CD4-positive, alpha-beta memory T cell (primary cell): ENCODE data around the gene PRRC1. TPM values are rescaled to one million over a fixed set of nuclear protein-coding genes. Genes with fewer than 3 reads are reported as not detected.

Source experiments
- CTCF ChIA-PET: fragments of 350-600 bp; sonication (Branson Sonifier 250); formaldehyde crosslinking; loops from one replicate; lab custom pipeline; 2021; ENCODE audit warnings: inconsistent platforms; ENCODE audit not compliant: partially characterized antibody; lab: Charles Lee
- POLR2A ChIA-PET: fragments of 350-600 bp; sonication (Branson Sonifier 250); formaldehyde crosslinking; loops from one replicate; lab custom pipeline; 2021; ENCODE audit not compliant: partially characterized antibody; lab: Charles Lee
- DNase-seq, 5 donors: peaks; one replicate each; pipeline versions ENCODE4 v3.0.0 to v3.0.0-alpha.2; 2020 to 2022; ENCODE audit warnings: mixed read lengths in 1 of 5
- H3K27ac ChIP-seq: one replicate; pipeline ENCODE4 v1.7.0; 2013; ENCODE audit warnings: low read depth, low read length
- H3K27me3 ChIP-seq: 2 replicates; pipeline ENCODE4 v1.7.0; 2013; ENCODE audit warnings: mild to moderate bottlenecking, low read length, moderate library complexity; ENCODE audit not compliant: insufficient read depth
- H3K36me3 ChIP-seq: 2 replicates; pipeline ENCODE4 v1.7.0; 2013; ENCODE audit warnings: mild to moderate bottlenecking, low read length, moderate library complexity; ENCODE audit not compliant: insufficient read depth
- H3K4me1 ChIP-seq: 2 replicates; pipeline ENCODE4 v1.7.0; 2013; ENCODE audit warnings: mild to moderate bottlenecking, low read length, moderate library complexity; ENCODE audit not compliant: insufficient read depth
- H3K4me3 ChIP-seq, 2 donors: one replicate each; pipeline ENCODE4 v1.7.0; 2013; ENCODE audit warnings: low read length in 2 of 2, mild to moderate bottlenecking in 1 of 2
- H3K9me3 ChIP-seq, 2 donors: one replicate each; pipeline ENCODE4 v1.7.0; 2013; ENCODE audit warnings: low read length in 2 of 2, control low read depth in 1 of 2; ENCODE audit not compliant: control insufficient read depth in 1 of 2
- H3K27ac Mint-ChIP-seq, 7 donors: one replicate each; pipeline ENCODE4 v1.8.0; 2020 to 2021; ENCODE audit warnings: mixed read lengths in 7 of 7, mild to moderate bottlenecking in 6 of 7, inconsistent platforms in 3 of 7, moderate library complexity in 3 of 7
- H3K27me3 Mint-ChIP-seq, 2 donors: one replicate each; pipeline ENCODE4 v1.8.0; 2020 to 2021; ENCODE audit warnings: mixed read lengths in 2 of 2
- H3K36me3 Mint-ChIP-seq, 2 donors: one replicate each; pipeline ENCODE4 v1.8.0; 2020 to 2021; ENCODE audit warnings: mixed read lengths in 2 of 2, inconsistent platforms in 1 of 2, mild to moderate bottlenecking in 1 of 2
- H3K4me1 Mint-ChIP-seq, 4 donors: one replicate each; pipeline ENCODE4 v1.8.0; 2020 to 2021; ENCODE audit warnings: mixed read lengths in 4 of 4, mild to moderate bottlenecking in 1 of 4
- H3K4me3 Mint-ChIP-seq, 8 donors: one replicate each; pipeline ENCODE4 v1.8.0; 2020 to 2021; ENCODE audit warnings: mixed read lengths in 8 of 8, mild to moderate bottlenecking in 7 of 8, moderate library complexity in 6 of 8, inconsistent platforms in 3 of 8
- H3K9me3 Mint-ChIP-seq, 8 donors: one replicate each; pipeline ENCODE4 v1.8.0; 2020 to 2021; ENCODE audit warnings: mixed read lengths in 8 of 8, mild to moderate bottlenecking in 5 of 8, inconsistent platforms in 3 of 8, moderate library complexity in 1 of 8
- intact Hi-C: fragments of 100-400 bp; cut with micrococcal nuclease; formaldehyde crosslinking; loops from one replicate; pipeline ENCODE4 v1.15.1; 2023
- polyA plus RNA-seq, 2 donors: library from polyadenylated mRNA; unstranded; fragments of 300-500 nt; fragmentation: Illumina TruSeq; gene quantifications; one replicate each; pipeline ENCODE4 v1.2.3, GENCODE V29; 2021
- total RNA-seq, 2 experiments: library from RNA; stranded (reverse); gene quantifications; one replicate each; pipeline ENCODE4 v1.2.3, GENCODE V29; 2021

Gene PRRC1
- total and polyA plus RNA-seq, 4 experiments from 2014 or later, result 38.7 to 59.9 (median 50.0) TPM

DNA sequence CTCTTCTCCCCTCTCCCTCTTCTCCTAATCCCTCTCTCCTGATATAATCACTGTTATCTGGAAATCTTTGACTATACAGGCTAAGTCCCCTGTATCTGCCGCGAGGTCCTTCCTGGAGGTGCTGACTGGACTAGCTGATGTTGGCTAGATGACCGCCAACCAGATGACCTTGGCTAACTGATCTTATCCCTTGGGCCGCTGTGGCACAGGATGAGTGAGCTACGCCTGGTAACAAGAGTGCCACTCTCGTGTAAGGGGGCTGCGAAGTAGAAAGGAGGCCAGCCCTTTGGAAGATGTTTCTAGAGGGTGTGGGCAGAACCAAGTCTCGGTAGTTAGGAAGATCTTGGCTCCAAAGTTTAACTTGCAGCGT, 345 bp upstream of the PRRC1 start:
- H3K4me1 ChIP-seq, result peaks cover 23% of the 10 kb centered on the region
- peak overlapping the region; percentile 27 to 53 for H3K4me3 ChIP-seq
- H3K36me3 ChIP-seq, result no peaks in the 10 kb centered on the region
- peaks cover 6% of the 10 kb centered on the region for H3K27me3 ChIP-seq
- ChIA-PET POLR2A (interaction anchor here (2.9 kb wide), 1 partner anchor 10 kb away, joined by 6 read pairs; no protein-coding TSS in a partner anchor), CTCF (interaction anchor here (1.0 to 1.5 kb wide), 3 partner anchors 11 to 739 kb away, joined by 3 to 5 read pairs (median 4); no protein-coding TSS in a partner anchor)
- peaks cover 26 to 45% (median 34%) of the 10 kb centered on the region in 4 donors for H3K4me1 Mint-ChIP-seq
- peak overlapping the region; percentile 82 to 91 (median 89) for H3K4me3 Mint-ChIP-seq
- no peak for DNase-seq
- peaks cover 0 to 11% (median 8%) of the 10 kb centered on the region in 8 donors for H3K9me3 Mint-ChIP-seq
- no peaks in the 10 kb centered on the region for H3K9me3 ChIP-seq
- H3K27me3 Mint-ChIP-seq, result peaks cover 6 to 7% of the 10 kb centered on the region in 2 donors
- intact Hi-C loops, result loop anchor here (1.0 to 10.0 kb wide), 4 partner anchors 488 to 1575 kb away; partner anchors contain the start of genes GRAMD2B, ISOC1 and LMNB1
- H3K27ac Mint-ChIP-seq, result peak overlapping the region in 6 of 7 donors; percentile 70 to 93 (median 88)
- peaks cover 24% of the 10 kb centered on the region in 2 donors for H3K36me3 Mint-ChIP-seq
- no peak overlapping the region for H3K27ac ChIP-seq

DNA sequence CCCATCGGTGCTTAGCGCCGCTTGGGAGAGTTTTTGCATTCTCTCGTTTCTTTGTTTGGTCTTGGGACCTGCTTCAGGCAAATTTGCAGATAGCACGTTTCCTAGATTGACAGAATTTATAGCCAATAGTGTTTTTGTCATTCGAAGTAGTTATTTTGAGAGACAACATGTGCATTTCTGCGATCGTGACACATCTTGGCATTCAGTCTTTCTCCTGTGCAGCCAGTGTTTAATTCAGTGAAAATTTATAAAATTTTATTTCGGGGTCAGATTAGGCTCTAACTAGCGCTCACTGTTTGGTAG, 830 bp downstream of the PRRC1 start:
- peak overlapping the region; percentile 87 for H3K27ac ChIP-seq
- ChIA-PET POLR2A (interaction anchor here (0.6 to 2.9 kb wide), 10 partner anchors 10 to 1577 kb away, joined by 3 to 6 read pairs (median 4); no protein-coding TSS in a partner anchor), CTCF (no interaction called here)
- Mint-ChIP-seq H3K27ac (peak overlapping the region; percentile 64 to 90 (median 86)), H3K36me3 (peaks cover 29 to 31% of the 10 kb centered on the region in 2 donors), H3K27me3 (peaks cover 3% of the 10 kb centered on the region in 2 donors), H3K9me3 (peaks cover 0 to 11% (median 8%) of the 10 kb centered on the region in 8 donors), H3K4me3 (peak overlapping the region; percentile 87 to 93 (median 90)), H3K4me1 (peaks cover 26 to 45% (median 34%) of the 10 kb centered on the region in 4 donors)
- H3K4me1 ChIP-seq, result peaks cover 25% of the 10 kb centered on the region
- H3K9me3 ChIP-seq, result no peaks in the 10 kb centered on the region
- peaks cover 2% of the 10 kb centered on the region for H3K36me3 ChIP-seq
- peak in 4 of 5 donors; percentile 46 to 50 (median 48) for DNase-seq
- no peaks in the 10 kb centered on the region for H3K27me3 ChIP-seq
- peak overlapping the region; percentile 79 to 97 for H3K4me3 ChIP-seq
- intact Hi-C loops, result loop anchor here (2.0 to 10.0 kb wide), 3 partner anchors 565 to 1574 kb away; partner anchors contain the start of genes GRAMD2B, ISOC1 and SLC12A2

DNA sequence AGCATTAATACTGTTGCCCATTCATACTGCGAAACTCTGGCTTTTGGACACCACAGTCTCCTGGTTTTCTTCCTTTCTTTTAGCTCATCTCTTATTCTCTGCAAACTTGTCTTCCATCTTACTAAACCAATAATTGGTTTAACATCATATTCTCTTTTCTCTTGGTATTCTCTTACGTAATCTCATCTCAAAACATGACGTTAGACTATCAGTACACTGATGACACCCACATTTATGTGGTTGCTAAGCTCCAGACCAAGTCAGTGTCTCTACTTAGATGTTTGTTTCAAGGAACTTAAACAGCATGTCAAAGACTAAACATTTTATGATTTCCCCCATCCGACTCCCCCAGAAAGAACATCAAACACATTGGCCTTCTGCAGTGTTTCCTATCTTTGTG, 2.1 kb downstream of the PRRC1 start:
- Mint-ChIP-seq H3K4me3 (peak overlapping the region; percentile 7 to 91 (median 58)), H3K27ac (peak overlapping the region in 3 of 7 donors; percentile 6 to 75 (median 48)), H3K4me1 (peaks cover 28 to 48% (median 36%) of the 10 kb centered on the region in 4 donors), H3K36me3 (peaks cover 41 to 42% of the 10 kb centered on the region in 2 donors), H3K9me3 (peaks cover 0 to 11% (median 8%) of the 10 kb centered on the region in 8 donors), H3K27me3 (peaks cover 0 to 3% of the 10 kb centered on the region in 2 donors)
- CTCF ChIA-PET, result interaction anchor here (1.1 kb wide), 1 partner anchor 18 kb away, joined by 3 read pairs; no protein-coding TSS in a partner anchor
- POLR2A ChIA-PET, result interaction anchor here (2.9 kb wide), 1 partner anchor 13 kb away, joined by 6 read pairs; no protein-coding TSS in a partner anchor
- Histone ChIP-seq H3K4me1 (peaks cover 25% of the 10 kb centered on the region), H3K27ac (no peak overlapping the region), H3K4me3 (no peak overlapping the region), H3K36me3 (peaks cover 8% of the 10 kb centered on the region), H3K9me3 (no peaks in the 10 kb centered on the region), H3K27me3 (no peaks in the 10 kb centered on the region)
- intact Hi-C loops, result loop anchor here (2.0 to 10.0 kb wide), 3 partner anchors 563 to 1573 kb away; partner anchors contain the start of genes GRAMD2B, ISOC1 and SLC12A2
- DNase-seq, result no peak

DNA sequence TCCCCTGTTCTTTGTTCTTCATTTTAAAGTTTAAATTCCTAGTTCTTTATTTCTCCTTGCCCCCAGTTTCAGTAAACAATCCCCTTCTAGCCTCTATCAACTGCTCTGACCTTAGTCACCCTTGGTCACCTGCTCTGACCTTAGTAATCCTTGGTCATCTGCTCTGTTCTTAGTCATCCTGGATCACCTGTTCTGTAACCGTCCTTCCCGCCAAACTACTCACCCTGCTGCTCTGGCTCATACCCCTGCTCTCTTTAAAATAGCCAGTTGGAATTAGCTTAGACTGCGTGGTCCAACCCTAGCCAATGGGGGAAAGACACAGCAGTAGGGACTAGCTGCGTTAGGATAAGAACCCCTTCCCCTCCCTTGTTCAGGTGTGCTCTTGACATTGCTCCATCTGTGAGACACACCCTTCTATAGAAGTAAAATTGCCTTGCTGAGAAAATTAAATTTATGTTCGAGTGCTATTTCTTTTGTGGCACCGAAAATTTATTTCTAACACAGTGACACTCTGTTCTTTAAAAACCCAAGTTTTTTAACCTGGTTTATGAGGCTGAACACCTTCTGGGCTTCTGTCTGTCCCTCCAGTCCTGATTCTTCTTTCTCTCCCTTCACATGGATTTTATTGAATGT, 3.8 kb downstream of the PRRC1 start:
- peaks cover 29 to 53% (median 38%) of the 10 kb centered on the region in 4 donors for H3K4me1 Mint-ChIP-seq
- H3K36me3 Mint-ChIP-seq, result peaks cover 55 to 56% of the 10 kb centered on the region in 2 donors
- peaks cover 0 to 11% (median 8%) of the 10 kb centered on the region in 8 donors for H3K9me3 Mint-ChIP-seq
- H3K27ac Mint-ChIP-seq, result peak overlapping the region in 1 of 7 donors; percentile 78
- ChIA-PET POLR2A (no interaction called here), CTCF (no interaction called here)
- no peak overlapping the region for H3K4me3 ChIP-seq
- no peak overlapping the region for H3K27ac ChIP-seq
- no peaks in the 10 kb centered on the region for H3K27me3 Mint-ChIP-seq
- no peaks in the 10 kb centered on the region for H3K27me3 ChIP-seq
- no peaks in the 10 kb centered on the region for H3K9me3 ChIP-seq
- H3K36me3 ChIP-seq, result peaks cover 18% of the 10 kb centered on the region
- peak overlapping the region in 4 of 8 donors; percentile 9 to 37 (median 28) for H3K4me3 Mint-ChIP-seq
- peaks cover 25% of the 10 kb centered on the region for H3K4me1 ChIP-seq
- intact Hi-C loops, result no loop called here
- no peak for DNase-seq

DNA sequence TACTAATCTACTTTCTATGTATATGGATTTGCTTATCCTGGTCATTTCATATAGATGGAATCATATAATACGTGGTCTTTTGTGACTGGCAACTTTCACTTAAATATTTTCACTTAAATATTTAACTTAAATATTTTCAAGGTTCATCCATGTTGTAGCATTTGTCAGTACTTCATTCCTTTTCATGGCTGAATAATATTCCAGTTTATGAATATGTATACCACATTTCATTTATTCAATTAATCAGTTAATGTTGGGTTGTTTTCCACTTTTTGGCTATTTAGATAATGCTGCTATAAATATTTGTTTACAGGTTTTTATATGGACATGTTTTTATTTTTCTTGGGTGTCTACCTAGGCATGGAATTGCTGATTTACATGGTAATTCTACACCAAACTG, 7.7 kb downstream of the PRRC1 start:
- intact Hi-C loops, result no loop called here
- H3K27ac Mint-ChIP-seq, result no peak overlapping the region
- H3K4me3 ChIP-seq, result no peak overlapping the region
- no peaks in the 10 kb centered on the region for H3K9me3 ChIP-seq
- H3K36me3 Mint-ChIP-seq, result peaks cover 73 to 75% of the 10 kb centered on the region in 2 donors
- peaks cover 0 to 11% (median 8%) of the 10 kb centered on the region in 8 donors for H3K9me3 Mint-ChIP-seq
- ChIA-PET CTCF (no interaction called here), POLR2A (no interaction called here)
- peaks cover 3% of the 10 kb centered on the region for H3K4me1 ChIP-seq
- peaks cover 12 to 26% (median 17%) of the 10 kb centered on the region in 4 donors for H3K4me1 Mint-ChIP-seq
- H3K36me3 ChIP-seq, result peaks cover 35% of the 10 kb centered on the region
- no peak overlapping the region for H3K4me3 Mint-ChIP-seq
- DNase-seq, result no peak
- no peaks in the 10 kb centered on the region for H3K27me3 Mint-ChIP-seq
- no peak overlapping the region for H3K27ac ChIP-seq
- H3K27me3 ChIP-seq, result no peaks in the 10 kb centered on the region

DNA sequence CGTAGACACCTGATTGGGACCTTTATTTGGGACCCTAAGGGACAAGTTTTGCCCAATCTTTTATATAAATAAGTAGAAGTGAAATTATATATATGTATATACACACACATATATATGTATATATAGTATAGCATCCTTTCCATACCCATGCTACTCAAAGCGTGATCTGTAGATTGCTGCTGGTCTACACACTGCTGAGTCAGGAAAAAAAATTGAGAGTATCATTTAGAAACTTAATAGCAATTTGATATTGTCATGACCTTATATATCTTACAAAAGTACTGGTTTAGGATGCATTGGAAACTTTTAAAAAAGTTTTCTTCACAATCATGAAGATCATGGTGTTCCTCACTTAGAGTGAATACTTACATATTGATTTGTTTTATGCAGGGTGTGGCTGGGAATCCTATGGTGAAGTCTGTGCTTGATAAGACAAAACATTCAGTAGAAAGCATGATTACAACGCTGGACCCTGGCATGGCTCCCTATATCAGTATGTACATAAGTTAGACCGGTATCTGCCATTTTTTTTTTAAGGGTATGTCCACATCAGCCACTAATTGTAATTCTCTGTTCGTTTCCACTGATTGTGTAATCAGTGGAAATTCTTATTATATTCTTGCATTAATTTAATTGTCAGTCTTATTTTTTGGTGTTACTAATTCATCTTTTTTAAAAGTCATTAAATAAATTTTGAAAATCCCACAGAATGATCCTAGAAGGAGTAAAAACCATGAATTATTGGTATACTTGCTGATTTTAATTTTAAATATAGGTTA, 12.7 kb downstream of the PRRC1 start:
- POLR2A ChIA-PET, result no interaction called here
- no peaks in the 10 kb centered on the region for H3K9me3 Mint-ChIP-seq
- Histone ChIP-seq H3K4me3 (no peak overlapping the region), H3K9me3 (no peaks in the 10 kb centered on the region), H3K4me1 (no peaks in the 10 kb centered on the region), H3K27ac (no peak overlapping the region), H3K36me3 (peaks cover 42% of the 10 kb centered on the region), H3K27me3 (no peaks in the 10 kb centered on the region)
- no peak for DNase-seq
- CTCF ChIA-PET, result no interaction called here
- peaks cover 0 to 4% (median 2%) of the 10 kb centered on the region in 4 donors for H3K4me1 Mint-ChIP-seq
- intact Hi-C loops, result no loop called here
- no peak overlapping the region for H3K4me3 Mint-ChIP-seq
- peaks cover 72 to 76% of the 10 kb centered on the region in 2 donors for H3K36me3 Mint-ChIP-seq
- H3K27ac Mint-ChIP-seq, result no peak overlapping the region
- H3K27me3 Mint-ChIP-seq, result no peaks in the 10 kb centered on the region
